Nephron (organoid): Measurements from ENCODE around the gene ATP10B.

Experiments
- H3K27ac Mint-ChIP-seq, 3 experiments: 2 replicates each; pipeline ENCODE4 v1.8.0; 2020; ENCODE audit warnings: mixed read lengths in 3 of 3, mild to moderate bottlenecking in 2 of 3, moderate library complexity in 1 of 3
- H3K27me3 Mint-ChIP-seq: 2 replicates; pipeline ENCODE4 v1.8.0; 2021; ENCODE audit warnings: low read depth, mild to moderate bottlenecking, moderate library complexity, mixed read lengths
- H3K36me3 Mint-ChIP-seq: 2 replicates; pipeline ENCODE4 v1.8.0; 2020; ENCODE audit warnings: low read depth, mixed read lengths
- H3K4me1 Mint-ChIP-seq: 2 replicates; pipeline ENCODE4 v1.8.0; 2020; ENCODE audit warnings: mixed read lengths
- H3K4me3 Mint-ChIP-seq, 3 experiments: 2 replicates each; pipeline ENCODE4 v1.8.0; 2020; ENCODE audit warnings: mild to moderate bottlenecking in 3 of 3, mixed read lengths in 3 of 3, moderate library complexity in 2 of 3
- H3K9me3 Mint-ChIP-seq: 2 replicates; pipeline ENCODE4 v1.8.0; 2020; ENCODE audit warnings: mixed read lengths
- TF ChIP-seq, protein P1 (sequence below), 3 experiments: fragments of 200-600 bp; sonication (generic); IDR thresholded peaks; one replicate each; pipeline ENCODE4 v1.5.0; 2021; ENCODE audit warnings: antibody characterized with exemption in 3 of 3; ENCODE audit not compliant: unreplicated experiment in 3 of 3

The ATP10B gene

DNA sequence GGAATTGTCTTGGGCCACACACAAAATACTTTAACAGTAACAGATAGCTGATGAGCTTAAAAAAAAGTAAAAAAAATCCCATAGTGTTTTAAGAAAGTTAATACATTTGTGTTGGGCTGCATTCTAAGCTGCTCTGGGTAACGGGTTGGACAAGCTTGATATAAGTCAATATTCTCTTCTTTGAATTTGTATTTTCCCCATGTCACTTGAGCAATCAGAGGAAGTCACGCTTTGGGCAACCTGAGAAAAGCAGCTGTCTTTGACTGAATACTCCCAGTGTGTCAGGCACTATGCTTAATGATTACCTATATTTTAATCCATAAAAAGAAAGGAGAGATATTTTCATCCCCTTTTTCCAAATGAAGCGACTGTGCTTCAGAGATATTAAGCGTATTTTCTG is 84.9 kb downstream of the ATP10B start:
- TF ChIP-seq, protein P1, sequence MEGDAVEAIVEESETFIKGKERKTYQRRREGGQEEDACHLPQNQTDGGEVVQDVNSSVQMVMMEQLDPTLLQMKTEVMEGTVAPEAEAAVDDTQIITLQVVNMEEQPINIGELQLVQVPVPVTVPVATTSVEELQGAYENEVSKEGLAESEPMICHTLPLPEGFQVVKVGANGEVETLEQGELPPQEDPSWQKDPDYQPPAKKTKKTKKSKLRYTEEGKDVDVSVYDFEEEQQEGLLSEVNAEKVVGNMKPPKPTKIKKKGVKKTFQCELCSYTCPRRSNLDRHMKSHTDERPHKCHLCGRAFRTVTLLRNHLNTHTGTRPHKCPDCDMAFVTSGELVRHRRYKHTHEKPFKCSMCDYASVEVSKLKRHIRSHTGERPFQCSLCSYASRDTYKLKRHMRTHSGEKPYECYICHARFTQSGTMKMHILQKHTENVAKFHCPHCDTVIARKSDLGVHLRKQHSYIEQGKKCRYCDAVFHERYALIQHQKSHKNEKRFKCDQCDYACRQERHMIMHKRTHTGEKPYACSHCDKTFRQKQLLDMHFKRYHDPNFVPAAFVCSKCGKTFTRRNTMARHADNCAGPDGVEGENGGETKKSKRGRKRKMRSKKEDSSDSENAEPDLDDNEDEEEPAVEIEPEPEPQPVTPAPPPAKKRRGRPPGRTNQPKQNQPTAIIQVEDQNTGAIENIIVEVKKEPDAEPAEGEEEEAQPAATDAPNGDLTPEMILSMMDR (IDR thresholded peaks at IDR 0.05; ENCODE audit: unreplicated experiment in 3 of 3), result no peak
- Mint-ChIP-seq H3K9me3 (peaks cover 9% of the 10 kb centered on the region), H3K27ac (no peak overlapping the region)

DNA sequence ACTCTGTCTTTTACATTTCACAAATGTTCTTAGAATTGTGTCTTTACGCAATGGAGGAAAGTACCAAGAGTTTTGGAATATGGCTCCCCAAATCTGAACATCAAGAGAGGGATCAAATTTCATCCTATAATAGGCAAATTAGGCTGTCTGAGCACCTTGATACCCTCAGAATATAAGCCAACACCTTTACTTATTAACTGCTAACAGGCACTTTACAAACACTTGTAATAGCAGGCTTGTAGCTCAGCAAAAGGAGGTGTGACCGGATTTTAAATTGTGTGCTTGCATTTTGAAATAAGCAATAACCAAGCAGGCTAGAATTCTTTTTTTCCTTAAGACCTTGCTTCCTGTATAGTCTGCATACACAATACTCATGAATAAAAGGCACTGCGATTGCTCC is 92.0 kb downstream of the ATP10B start:
- no peak overlapping the region for H3K27ac Mint-ChIP-seq
- no peaks in the 10 kb centered on the region for H3K27me3 Mint-ChIP-seq
- H3K4me1 Mint-ChIP-seq, result no peaks in the 10 kb centered on the region
- TF ChIP-seq, protein P1 (IDR thresholded peaks at IDR 0.05; ENCODE audit: unreplicated experiment in 3 of 3), result no peak
- H3K36me3 Mint-ChIP-seq, result no peaks in the 10 kb centered on the region
- H3K9me3 Mint-ChIP-seq, result peaks cover 19% of the 10 kb centered on the region
- no peak overlapping the region for H3K4me3 Mint-ChIP-seq

More for the DNA sequence above, 84.9 kb downstream of the ATP10B start:
- Mint-ChIP-seq H3K4me3 (no peak overlapping the region), H3K36me3 (no peaks in the 10 kb centered on the region), H3K27me3 (no peaks in the 10 kb centered on the region), H3K4me1 (no peaks in the 10 kb centered on the region)

DNA sequence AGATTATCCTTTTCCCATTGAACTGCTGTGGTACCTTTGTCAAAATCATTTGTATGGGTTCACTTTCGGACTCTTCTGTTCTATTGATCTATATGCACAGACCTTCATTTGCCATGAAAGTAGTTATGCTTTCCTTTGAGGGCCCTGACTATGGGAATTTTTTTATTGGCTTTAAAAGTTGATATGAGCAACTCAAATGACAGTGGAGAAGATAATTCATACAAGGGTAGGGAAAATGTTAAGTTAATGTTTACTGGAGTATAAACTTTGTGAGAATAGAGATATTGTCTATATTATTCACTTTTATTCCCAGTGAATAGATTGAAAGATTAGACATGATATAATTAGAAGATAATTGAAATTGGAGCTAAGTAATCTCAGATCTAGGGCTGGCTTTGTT is 94.8 kb downstream of the ATP10B start:
- Mint-ChIP-seq H3K4me3 (no peak overlapping the region), H3K27ac (no peak overlapping the region), H3K36me3 (no peaks in the 10 kb centered on the region), H3K4me1 (no peaks in the 10 kb centered on the region), H3K27me3 (no peaks in the 10 kb centered on the region), H3K9me3 (peaks cover 10% of the 10 kb centered on the region)
- TF ChIP-seq, protein P1 (IDR thresholded peaks at IDR 0.05; ENCODE audit: unreplicated experiment in 3 of 3), result no peak

DNA sequence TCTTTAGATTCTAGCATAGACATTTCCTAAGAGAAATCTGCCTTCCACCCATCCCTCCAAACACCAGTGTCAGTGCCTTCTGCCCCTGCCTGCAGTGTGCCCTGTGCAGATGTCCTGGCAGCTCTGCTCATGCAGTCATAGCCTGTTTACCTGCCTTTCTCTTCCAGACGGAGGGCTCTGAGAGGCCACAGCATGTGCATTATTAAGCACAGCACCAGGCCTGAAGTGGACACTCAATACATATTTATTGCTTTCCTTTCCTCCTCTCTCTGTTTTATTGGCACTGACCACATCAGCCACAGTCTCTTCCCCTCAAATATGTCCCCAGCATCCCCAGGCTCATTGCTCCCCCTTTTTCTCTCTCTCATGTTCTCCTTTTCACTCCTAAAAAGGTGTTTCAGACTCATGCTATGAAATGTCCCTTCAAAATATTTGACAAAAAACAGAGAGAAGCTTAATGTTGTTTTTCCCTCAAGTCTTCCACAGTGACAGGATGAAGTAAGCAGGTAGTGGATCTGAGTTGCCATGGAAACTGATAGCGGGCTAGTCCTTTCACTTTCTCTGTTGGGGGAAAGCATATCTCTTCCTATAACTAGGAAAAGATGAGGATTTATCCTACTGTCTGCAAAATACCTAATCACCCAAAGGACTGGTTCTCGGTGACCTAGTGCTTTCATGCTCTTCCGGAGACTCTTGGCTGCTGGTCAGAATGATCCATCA is 100.9 kb downstream of the ATP10B start:
- H3K4me1 Mint-ChIP-seq, result peaks cover 5% of the 10 kb centered on the region
- TF ChIP-seq, protein P1 (IDR thresholded peaks at IDR 0.05; ENCODE audit: unreplicated experiment in 3 of 3), result no peak
- no peak overlapping the region for H3K4me3 Mint-ChIP-seq
- H3K27me3 Mint-ChIP-seq, result no peaks in the 10 kb centered on the region
- peaks cover 1% of the 10 kb centered on the region for H3K9me3 Mint-ChIP-seq
- no peaks in the 10 kb centered on the region for H3K36me3 Mint-ChIP-seq
- H3K27ac Mint-ChIP-seq, result no peak overlapping the region

DNA sequence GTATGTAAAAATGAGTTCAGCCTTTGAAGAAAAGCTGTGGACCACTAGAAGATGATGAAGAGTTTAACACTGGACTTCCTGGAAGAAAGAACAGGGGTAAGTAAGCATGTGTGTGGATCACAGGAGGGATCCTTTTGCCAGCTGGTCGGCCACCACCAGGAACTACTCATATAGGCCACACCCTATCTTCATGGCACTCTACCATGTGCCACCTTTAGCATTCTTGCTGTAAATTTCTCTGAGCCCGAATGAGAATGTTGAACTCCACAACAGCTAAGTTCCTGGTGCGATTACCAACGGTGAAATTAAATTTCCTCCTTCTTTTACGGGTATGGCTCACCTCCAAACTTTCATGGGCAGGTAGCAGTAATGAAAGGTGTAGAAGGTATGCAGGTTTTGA is 102.3 kb downstream of the ATP10B start:
- no peaks in the 10 kb centered on the region for H3K27me3 Mint-ChIP-seq
- peaks cover 5% of the 10 kb centered on the region for H3K4me1 Mint-ChIP-seq
- no peaks in the 10 kb centered on the region for H3K9me3 Mint-ChIP-seq
- H3K27ac Mint-ChIP-seq, result no peak overlapping the region
- no peaks in the 10 kb centered on the region for H3K36me3 Mint-ChIP-seq
- no peak overlapping the region for H3K4me3 Mint-ChIP-seq
- TF ChIP-seq, protein P1 (IDR thresholded peaks at IDR 0.05; ENCODE audit: unreplicated experiment in 3 of 3), result no peak

DNA sequence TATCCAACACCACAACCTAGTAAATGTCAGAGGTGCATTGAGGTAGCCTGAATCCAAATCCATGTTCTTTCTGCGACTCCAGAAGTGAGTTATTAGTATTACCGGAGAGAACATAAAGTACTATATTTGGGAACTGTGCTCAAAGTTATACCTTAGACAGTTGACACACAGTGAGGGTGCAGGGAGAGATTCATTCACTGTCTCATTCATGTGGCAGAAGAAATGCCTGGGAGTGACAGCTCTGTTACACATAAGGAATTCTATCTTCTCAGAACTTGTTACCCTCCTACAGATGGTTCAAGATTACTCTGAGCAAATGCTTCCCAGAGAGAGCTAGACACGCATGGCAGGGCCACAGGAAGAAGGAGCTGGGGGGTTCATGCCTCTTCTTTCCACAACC is 103.0 kb downstream of the ATP10B start:
- Mint-ChIP-seq H3K27ac (no peak overlapping the region), H3K36me3 (no peaks in the 10 kb centered on the region), H3K4me1 (peaks cover 5% of the 10 kb centered on the region), H3K9me3 (no peaks in the 10 kb centered on the region), H3K4me3 (no peak overlapping the region), H3K27me3 (no peaks in the 10 kb centered on the region)
- TF ChIP-seq, protein P1 (IDR thresholded peaks at IDR 0.05; ENCODE audit: unreplicated experiment in 3 of 3), result no peak
